Stomach (tissue), 19 donors: Measurements from ENCODE around the gene ADTRP. TPM values are rescaled to one million over a fixed set of nuclear protein-coding genes. Genes with fewer than 3 reads are reported as not detected.

Experiments used
- DNase-seq, 2 donors: peaks; one replicate each; pipeline versions ENCODE4 v3.0.0 to v3.0.0-alpha.2; 2013 to 2019
- H3K27ac ChIP-seq, 5 donors: fragments of 200-600 bp in 4 of 5; sonication (generic) in 4 of 5; one replicate each; pipeline ENCODE4 v1.5.1; 2013 to 2019; ENCODE audit warnings: mild to moderate bottlenecking in 1 of 5, moderate library complexity in 1 of 5
- H3K27me3 ChIP-seq, 3 donors: fragments of 200-600 bp; sonication (generic); one replicate each; pipeline ENCODE4 v1.5.1; 2017 to 2019; ENCODE audit warnings: mixed run types in 1 of 3
- H3K36me3 ChIP-seq, 4 donors: fragments of 200-600 bp; sonication (generic); 1 replicate in 3 of 4; 2 replicates in 1 of 4; pipeline ENCODE4 v1.5.1; 2016 to 2019
- H3K4me1 ChIP-seq, 4 donors: fragments of 200-600 bp; sonication (generic); one replicate each; pipeline ENCODE4 v1.5.1; 2016 to 2019
- H3K4me3 ChIP-seq, 4 donors: fragments of 200-600 bp; sonication (generic) in 3 of 4; one replicate each; pipeline ENCODE4 v1.5.1; 2016 to 2019; ENCODE audit warnings: mild to moderate bottlenecking in 1 of 4
- H3K9me3 ChIP-seq, 4 donors: fragments of 200-600 bp; sonication (generic); one replicate each; pipeline ENCODE4 v1.5.1; 2016 to 2019
- EP300 ChIP-seq: sonication (generic); formaldehyde crosslinking; IDR thresholded peaks from one replicate; pipeline ENCODE4 v1.6.1; 2017; ENCODE audit warnings: antibody characterized with exemption
- POLR2A ChIP-seq, 4 donors: fragments of 450-650 bp; IDR thresholded peaks; one replicate each; pipeline ENCODE4 v1.6.1; 2016; ENCODE audit warnings: antibody characterized with exemption in 4 of 4, control low read depth in 2 of 4, mild to moderate bottlenecking in 1 of 4, moderate library complexity in 1 of 4
- POLR2AphosphoS5 ChIP-seq, 3 donors: sonication (generic); formaldehyde crosslinking; IDR thresholded peaks; one replicate each; pipeline ENCODE4 v1.6.1; 2016; ENCODE audit warnings: antibody characterized with exemption in 3 of 3
- WGBS, 5 donors: extraction: QIAGEN DNeasy Blood & Tissue Kit in 3 of 5; methylation state at CpG; one replicate each; pipeline versions ENCODE4 v1.1.5 to v1.1.7; 2013 to 2018; 5-methylcytosine and 5-hydroxymethylcytosine counted together
- intact Hi-C: fragments of 100-400 bp; cut with DNase I; formaldehyde crosslinking; loops from one replicate; pipeline ENCODE4 v1.15.1; 2023; ENCODE audit warnings: low total_unique reads
- long read RNA-seq, 10 donors: transcript quantifications; one replicate each; lab custom pipeline, GENCODE V29; 2026
- polyA plus RNA-seq, 3 donors: library from polyadenylated mRNA; stranded (reverse); fragments of 200-250 nt; gene quantifications; one replicate each; pipeline ENCODE4 v1.2.3, GENCODE V29; 2013
- total RNA-seq, 5 donors: library from RNA; depleted of rRNA; stranded (reverse); fragments of >200 nt; gene quantifications; one replicate each; pipeline versions ENCODE4 v1.1.0 to v1.2.3, GENCODE V29; 2014 to 2016
- TF ChIP-seq, protein P1 (sequence below), 7 experiments: fragments of 450-650 bp in 4 of 7; fragments of 200-600 bp in 3 of 7; sonication (generic) in 3 of 7; IDR thresholded peaks; one replicate each; pipeline ENCODE4 v1.5.1; 2016 to 2019; ENCODE audit warnings: antibody characterized with exemption in 7 of 7, control low read depth in 2 of 7, mild to moderate bottlenecking in 1 of 7
- donor health status: healthy with polysubstance abuse.
- donor health status: Bipolar disorder and iron deficiency.
- donor health status: healthy.

ADTRP gene, protein sequence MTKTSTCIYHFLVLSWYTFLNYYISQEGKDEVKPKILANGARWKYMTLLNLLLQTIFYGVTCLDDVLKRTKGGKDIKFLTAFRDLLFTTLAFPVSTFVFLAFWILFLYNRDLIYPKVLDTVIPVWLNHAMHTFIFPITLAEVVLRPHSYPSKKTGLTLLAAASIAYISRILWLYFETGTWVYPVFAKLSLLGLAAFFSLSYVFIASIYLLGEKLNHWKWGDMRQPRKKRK
- total RNA-seq, result 10 to 100 TPM; 18.7 to 63.6 (median 31.9) TPM
- polyA plus RNA-seq, result 10 to 100 TPM in 2 of 3 donors, 1 to 10 TPM in 1; 3.9 to 14.8 (median 10.0) TPM
- long read RNA-seq, donor 1, result 0 reads
- long read RNA-seq, donor 2, result 0 reads
- long read RNA-seq, donor 3, result 0 reads
- long read RNA-seq, donor 4, result 0 reads
- long read RNA-seq, donor 5, result 0 reads
- long read RNA-seq, donor 6, partial matches to known transcripts, result 0 of 1 reads
- long read RNA-seq, donor 6, other reads (novel, unspliced or antisense), result 0 of 1 reads
- long read RNA-seq, donor 7, partial matches to known transcripts, result 0 of 1 reads
- long read RNA-seq, donor 7, other reads (novel, unspliced or antisense), result 0 of 1 reads
- long read RNA-seq, donor 8, partial matches to known transcripts, result 0 of 1 reads
- long read RNA-seq, donor 8, other reads (novel, unspliced or antisense), result 0 of 1 reads
- long read RNA-seq, donor 9, partial matches to known transcripts, result 5 of 5 reads
- long read RNA-seq, donor 9, other reads (novel, unspliced or antisense), result 0 of 5 reads
- long read RNA-seq, donor 10, partial matches to known transcripts, result 0 of 2 reads
- long read RNA-seq, donor 10, other reads (novel, unspliced or antisense), result 0 of 2 reads

DNA sequence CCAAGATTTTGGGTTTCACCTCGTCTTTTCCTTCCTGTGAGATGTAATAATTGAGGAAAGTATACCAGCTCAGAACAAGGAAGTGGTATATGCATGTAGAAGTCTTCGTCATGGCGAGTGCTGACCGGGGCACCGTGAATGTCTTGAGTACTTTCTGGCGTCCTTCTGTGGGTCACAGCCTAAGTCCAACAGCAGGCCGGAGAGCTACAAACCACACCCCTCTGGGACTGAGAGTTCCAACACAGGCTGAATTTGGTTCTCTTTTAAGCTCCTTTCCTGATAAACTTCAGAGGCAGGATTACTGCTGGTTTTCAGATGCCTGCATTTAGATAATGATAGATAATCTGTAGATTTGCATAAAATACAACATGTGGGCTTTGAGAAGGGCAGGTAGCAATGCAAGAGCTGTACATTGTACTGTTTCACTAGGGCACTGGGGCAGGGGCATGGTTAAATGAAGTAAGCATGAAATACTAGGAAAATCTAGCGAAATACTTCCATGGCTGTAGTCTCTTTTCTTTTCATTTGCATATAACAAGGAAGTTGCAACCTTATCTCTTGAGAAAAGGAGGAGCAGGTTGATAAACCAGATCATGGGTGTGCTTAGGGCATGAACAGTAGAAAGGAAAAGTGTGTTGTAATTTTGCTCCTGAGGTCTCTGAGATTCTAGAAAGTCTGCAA lies at the start of gene ADTRP:
Gene ADTRP, minus strand, starts transcription at position 156 of the 681 bp plus-strand sequence. Its CDS starts 44 bp downstream, at position 112.
- WGBS, 5 donors, result 31 to 54% (median 43%) methylated on average over 8 of the region's 8 CpGs
- H3K4me3 ChIP-seq, result peak within 1 kb of the TSS in 3 of 4 donors; percentile 11 to 23 (median 19)

DNA sequence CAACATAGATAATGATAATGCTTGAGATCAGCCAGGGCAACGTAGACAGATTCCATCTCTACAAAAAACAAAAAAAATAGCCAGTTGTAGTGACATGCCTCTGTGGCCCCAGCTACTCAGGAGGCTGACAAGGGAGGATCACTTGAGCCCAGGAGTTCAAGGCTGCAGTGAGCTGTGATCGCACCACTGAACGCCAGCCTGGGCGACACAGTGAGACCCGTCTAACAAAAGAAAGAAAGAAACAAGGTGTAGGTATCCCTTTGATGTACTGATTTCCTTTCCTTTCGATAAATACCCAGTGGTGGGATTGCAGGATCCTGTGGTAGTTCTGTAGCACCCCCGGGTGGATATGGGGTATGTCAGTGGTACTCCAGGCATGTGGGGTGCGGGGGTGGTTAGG lies 48.2 kb upstream of the ADTRP start:
- H3K27ac ChIP-seq, result no peak overlapping the region
- peaks cover 0 to 8% (median 0%) of the 10 kb centered on the region in 4 donors for H3K4me1 ChIP-seq
- no peaks in the 10 kb centered on the region for H3K9me3 ChIP-seq
- no peaks in the 10 kb centered on the region for H3K36me3 ChIP-seq
- no peak for DNase-seq
- 84 to 97% (median 92%) methylated on average over 8 of the region's 8 CpGs for WGBS, 5 donors
- intact Hi-C loops, result no loop called here
- no peaks in the 10 kb centered on the region for H3K27me3 ChIP-seq
- H3K4me3 ChIP-seq, result no peak overlapping the region
- TF ChIP-seq, protein P1, sequence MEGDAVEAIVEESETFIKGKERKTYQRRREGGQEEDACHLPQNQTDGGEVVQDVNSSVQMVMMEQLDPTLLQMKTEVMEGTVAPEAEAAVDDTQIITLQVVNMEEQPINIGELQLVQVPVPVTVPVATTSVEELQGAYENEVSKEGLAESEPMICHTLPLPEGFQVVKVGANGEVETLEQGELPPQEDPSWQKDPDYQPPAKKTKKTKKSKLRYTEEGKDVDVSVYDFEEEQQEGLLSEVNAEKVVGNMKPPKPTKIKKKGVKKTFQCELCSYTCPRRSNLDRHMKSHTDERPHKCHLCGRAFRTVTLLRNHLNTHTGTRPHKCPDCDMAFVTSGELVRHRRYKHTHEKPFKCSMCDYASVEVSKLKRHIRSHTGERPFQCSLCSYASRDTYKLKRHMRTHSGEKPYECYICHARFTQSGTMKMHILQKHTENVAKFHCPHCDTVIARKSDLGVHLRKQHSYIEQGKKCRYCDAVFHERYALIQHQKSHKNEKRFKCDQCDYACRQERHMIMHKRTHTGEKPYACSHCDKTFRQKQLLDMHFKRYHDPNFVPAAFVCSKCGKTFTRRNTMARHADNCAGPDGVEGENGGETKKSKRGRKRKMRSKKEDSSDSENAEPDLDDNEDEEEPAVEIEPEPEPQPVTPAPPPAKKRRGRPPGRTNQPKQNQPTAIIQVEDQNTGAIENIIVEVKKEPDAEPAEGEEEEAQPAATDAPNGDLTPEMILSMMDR (IDR thresholded peaks at IDR 0.05), result no peak
- no peak for TF ChIP-seq EP300
- no peak for TF ChIP-seq POLR2A (IDR thresholded peaks at IDR 0.05)
- no peak for TF ChIP-seq POLR2AphosphoS5 (IDR thresholded peaks at IDR 0.05)

More for the DNA sequence above, at the start of gene ADTRP:
- H3K4me1 ChIP-seq, result peaks cover 0 to 11% (median 7%) of the 10 kb centered on the region in 4 donors
- peak in 1 of 2 donors; percentile 62 for DNase-seq
- intact Hi-C loops, result no loop called here
- TF ChIP-seq, protein P1 (IDR thresholded peaks at IDR 0.05), result no peak
- TF ChIP-seq POLR2A (IDR thresholded peaks at IDR 0.05) (no peak), POLR2AphosphoS5 (IDR thresholded peaks at IDR 0.05) (peak in 2 of 3 donors; percentile 58 to 59), EP300 (no peak)
- H3K36me3 ChIP-seq, result no peaks in the 10 kb centered on the region
- H3K27ac ChIP-seq, result peak within 1 kb of the TSS; percentile 62 to 85 (median 73)
- H3K9me3 ChIP-seq, result no peaks in the 10 kb centered on the region
- no peaks in the 10 kb centered on the region for H3K27me3 ChIP-seq

DNA sequence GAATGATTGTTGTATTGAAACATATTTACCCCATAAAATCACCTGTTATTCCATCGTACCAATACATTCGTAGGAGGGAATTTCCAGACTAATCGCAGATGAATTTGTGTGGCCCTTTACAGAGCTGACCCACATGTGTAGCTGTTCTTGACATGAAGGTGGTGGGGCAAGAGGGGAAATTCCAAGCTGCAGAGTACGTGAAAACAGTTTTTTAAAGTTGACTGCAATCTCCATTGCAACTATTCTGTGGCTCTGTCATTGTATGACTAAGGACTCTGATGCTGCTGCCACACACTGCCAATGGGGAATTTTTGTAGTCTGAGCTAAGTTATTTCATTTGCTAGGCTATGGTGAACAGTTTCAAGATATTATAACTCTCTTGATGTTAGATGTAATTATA lies 46.4 kb upstream of the ADTRP start:
- Histone ChIP-seq H3K27ac (no peak overlapping the region), H3K36me3 (no peaks in the 10 kb centered on the region), H3K27me3 (no peaks in the 10 kb centered on the region), H3K9me3 (no peaks in the 10 kb centered on the region), H3K4me3 (no peak overlapping the region), H3K4me1 (peaks cover 0 to 8% (median 0%) of the 10 kb centered on the region in 4 donors)
- TF ChIP-seq POLR2AphosphoS5 (IDR thresholded peaks at IDR 0.05), result no peak
- TF ChIP-seq POLR2A (IDR thresholded peaks at IDR 0.05), result no peak
- no peak for TF ChIP-seq EP300
- TF ChIP-seq, protein P1 (IDR thresholded peaks at IDR 0.05), result no peak
- WGBS, 5 donors, result 70 to 84% (median 81%) methylated on average over 4 of the region's 4 CpGs
- no peak for DNase-seq
- intact Hi-C loops, result no loop called here

DNA sequence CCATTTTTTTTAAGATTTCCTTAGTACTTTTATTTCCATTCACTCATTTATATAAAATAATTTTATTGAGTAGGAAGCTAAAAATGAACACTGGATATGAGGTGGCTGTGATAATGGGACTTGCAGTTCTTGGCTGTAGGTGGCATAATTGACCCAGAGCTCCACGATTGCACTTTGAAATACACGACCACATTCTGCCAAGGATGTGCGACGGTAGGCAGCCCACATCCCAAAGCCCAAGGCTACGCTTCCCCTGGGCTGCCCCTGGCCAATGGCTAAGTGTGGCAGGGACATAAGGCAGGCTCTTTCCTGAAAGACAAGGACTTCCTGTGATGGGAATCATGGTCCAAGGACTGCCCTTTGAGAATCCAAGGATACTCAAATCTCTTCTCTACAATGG lies 43.7 kb upstream of the ADTRP start:
- TF ChIP-seq POLR2AphosphoS5 (IDR thresholded peaks at IDR 0.05) (no peak), POLR2A (IDR thresholded peaks at IDR 0.05) (no peak), EP300 (no peak)
- TF ChIP-seq, protein P1 (IDR thresholded peaks at IDR 0.05), result no peak
- intact Hi-C loops, result no loop called here
- 28 to 50% (median 35%) methylated on average over 5 of the region's 5 CpGs for WGBS, 5 donors

More for the DNA sequence above, 43.7 kb upstream of the ADTRP start:
- Histone ChIP-seq H3K9me3 (no peaks in the 10 kb centered on the region), H3K4me3 (no peak overlapping the region), H3K36me3 (no peaks in the 10 kb centered on the region), H3K4me1 (no peaks in the 10 kb centered on the region), H3K27me3 (no peaks in the 10 kb centered on the region), H3K27ac (no peak overlapping the region)
- DNase-seq, result no peak
